ENCODE measurements around the gene GMIP. TPM values are rescaled to one million over a fixed set of nuclear protein-coding genes. Genes with fewer than 3 reads are reported as not detected.

The GMIP gene
- total and polyA plus RNA-seq, 2 of the 13 experiments (the other 11 are each of a cell fraction or from before 2014, with no cell fraction given) = 1.5 to 1.8 TPM

DNA sequence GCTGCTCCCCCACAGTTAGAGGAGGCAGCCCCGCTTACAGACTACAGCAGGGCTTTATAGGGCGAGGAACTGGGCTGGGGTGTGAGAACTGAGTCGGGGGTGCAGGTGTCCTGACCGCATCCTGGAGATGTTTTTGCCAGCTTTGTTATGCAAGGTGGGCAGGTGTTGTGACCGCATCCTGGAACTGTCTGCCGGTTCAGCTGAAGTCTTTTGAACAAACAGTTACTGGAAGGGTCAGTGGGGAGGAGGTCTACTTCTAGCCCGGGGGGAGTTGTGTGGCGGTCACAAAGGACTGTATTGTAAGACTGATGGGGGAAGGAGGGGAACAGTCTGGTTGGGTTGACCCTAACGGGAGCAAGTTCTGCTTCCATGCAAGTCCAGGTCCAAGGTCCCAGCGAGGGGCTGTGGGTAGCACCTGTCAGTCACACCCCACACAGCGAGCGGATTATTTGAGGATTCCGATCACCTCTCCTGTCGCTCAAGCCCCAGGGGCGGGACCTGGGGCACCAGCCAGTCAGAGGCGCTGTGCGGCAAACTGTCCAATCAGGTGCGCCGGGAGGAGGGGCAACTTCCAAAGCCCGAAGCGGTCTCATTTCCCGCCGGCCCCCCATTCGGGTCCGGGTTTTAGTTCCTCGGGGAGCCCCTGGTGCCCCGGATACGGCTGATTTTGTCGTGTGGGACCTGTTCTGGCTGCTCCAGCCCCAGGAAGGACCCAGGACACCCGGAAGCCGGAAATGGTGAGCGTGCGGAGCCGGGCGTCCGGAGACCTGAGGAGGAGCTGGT, 25.0 kb upstream of the GMIP start, which contains the start of gene ZNF101 (continued):
- TF ChIP-seq, protein P1, sequence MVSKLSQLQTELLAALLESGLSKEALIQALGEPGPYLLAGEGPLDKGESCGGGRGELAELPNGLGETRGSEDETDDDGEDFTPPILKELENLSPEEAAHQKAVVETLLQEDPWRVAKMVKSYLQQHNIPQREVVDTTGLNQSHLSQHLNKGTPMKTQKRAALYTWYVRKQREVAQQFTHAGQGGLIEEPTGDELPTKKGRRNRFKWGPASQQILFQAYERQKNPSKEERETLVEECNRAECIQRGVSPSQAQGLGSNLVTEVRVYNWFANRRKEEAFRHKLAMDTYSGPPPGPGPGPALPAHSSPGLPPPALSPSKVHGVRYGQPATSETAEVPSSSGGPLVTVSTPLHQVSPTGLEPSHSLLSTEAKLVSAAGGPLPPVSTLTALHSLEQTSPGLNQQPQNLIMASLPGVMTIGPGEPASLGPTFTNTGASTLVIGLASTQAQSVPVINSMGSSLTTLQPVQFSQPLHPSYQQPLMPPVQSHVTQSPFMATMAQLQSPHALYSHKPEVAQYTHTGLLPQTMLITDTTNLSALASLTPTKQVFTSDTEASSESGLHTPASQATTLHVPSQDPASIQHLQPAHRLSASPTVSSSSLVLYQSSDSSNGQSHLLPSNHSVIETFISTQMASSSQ (IDR thresholded peaks at IDR 0.05; ENCODE audit: low read depth) = peak; percentile 51; the same call in 1 of the 2 replicates
- TF ChIP-seq, protein P1 (CRISPR knock-in tag; IDR thresholded peaks at IDR 0.05; ENCODE audit: borderline replicate concordance) = peak; percentile 66
- TF ChIP-seq, protein P2, sequence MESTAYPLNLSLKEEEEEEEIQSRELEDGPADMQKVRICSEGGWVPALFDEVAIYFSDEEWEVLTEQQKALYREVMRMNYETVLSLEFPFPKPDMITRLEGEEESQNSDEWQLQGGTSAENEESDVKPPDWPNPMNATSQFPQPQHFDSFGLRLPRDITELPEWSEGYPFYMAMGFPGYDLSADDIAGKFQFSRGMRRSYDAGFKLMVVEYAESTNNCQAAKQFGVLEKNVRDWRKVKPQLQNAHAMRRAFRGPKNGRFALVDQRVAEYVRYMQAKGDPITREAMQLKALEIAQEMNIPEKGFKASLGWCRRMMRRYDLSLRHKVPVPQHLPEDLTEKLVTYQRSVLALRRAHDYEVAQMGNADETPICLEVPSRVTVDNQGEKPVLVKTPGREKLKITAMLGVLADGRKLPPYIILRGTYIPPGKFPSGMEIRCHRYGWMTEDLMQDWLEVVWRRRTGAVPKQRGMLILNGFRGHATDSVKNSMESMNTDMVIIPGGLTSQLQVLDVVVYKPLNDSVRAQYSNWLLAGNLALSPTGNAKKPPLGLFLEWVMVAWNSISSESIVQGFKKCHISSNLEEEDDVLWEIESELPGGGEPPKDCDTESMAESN (CRISPR knock-in tag; conservative IDR thresholded peaks at IDR 0.05) = peak; percentile 65; the same call in 1 of the 2 replicates
- TF ChIP-seq ZNF879 (CRISPR knock-in tag; IDR thresholded peaks at IDR 0.05) (no peak), ZNF547 (CRISPR knock-in tag; IDR thresholded peaks at IDR 0.05) (0 out of 2 replicates have a peak, but pooled peaks have one; percentile 36), TEAD3 (CRISPR knock-in tag; optimal IDR thresholded peaks at IDR 0.05; ENCODE audit: borderline replicate concordance) (peak; percentile 41), TCF7 (IDR thresholded peaks at IDR 0.05; ENCODE audit: low read depth) (peak; percentile 61; the same call in 1 of the 2 replicates), KDM2A (CRISPR knock-in tag; IDR thresholded peaks at IDR 0.05; ENCODE audit: borderline replicate concordance, low read depth) (peak; percentile 28; the same call in 1 of the 2 replicates), FOXA3 (CRISPR knock-in tag; IDR thresholded peaks at IDR 0.05) (no peak)
- TF ChIP-seq, protein P3, sequence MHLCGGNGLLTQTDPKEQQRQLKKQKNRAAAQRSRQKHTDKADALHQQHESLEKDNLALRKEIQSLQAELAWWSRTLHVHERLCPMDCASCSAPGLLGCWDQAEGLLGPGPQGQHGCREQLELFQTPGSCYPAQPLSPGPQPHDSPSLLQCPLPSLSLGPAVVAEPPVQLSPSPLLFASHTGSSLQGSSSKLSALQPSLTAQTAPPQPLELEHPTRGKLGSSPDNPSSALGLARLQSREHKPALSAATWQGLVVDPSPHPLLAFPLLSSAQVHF (CRISPR knock-in tag; IDR thresholded peaks at IDR 0.05) = no peak
- TF ChIP-seq, protein P4, sequence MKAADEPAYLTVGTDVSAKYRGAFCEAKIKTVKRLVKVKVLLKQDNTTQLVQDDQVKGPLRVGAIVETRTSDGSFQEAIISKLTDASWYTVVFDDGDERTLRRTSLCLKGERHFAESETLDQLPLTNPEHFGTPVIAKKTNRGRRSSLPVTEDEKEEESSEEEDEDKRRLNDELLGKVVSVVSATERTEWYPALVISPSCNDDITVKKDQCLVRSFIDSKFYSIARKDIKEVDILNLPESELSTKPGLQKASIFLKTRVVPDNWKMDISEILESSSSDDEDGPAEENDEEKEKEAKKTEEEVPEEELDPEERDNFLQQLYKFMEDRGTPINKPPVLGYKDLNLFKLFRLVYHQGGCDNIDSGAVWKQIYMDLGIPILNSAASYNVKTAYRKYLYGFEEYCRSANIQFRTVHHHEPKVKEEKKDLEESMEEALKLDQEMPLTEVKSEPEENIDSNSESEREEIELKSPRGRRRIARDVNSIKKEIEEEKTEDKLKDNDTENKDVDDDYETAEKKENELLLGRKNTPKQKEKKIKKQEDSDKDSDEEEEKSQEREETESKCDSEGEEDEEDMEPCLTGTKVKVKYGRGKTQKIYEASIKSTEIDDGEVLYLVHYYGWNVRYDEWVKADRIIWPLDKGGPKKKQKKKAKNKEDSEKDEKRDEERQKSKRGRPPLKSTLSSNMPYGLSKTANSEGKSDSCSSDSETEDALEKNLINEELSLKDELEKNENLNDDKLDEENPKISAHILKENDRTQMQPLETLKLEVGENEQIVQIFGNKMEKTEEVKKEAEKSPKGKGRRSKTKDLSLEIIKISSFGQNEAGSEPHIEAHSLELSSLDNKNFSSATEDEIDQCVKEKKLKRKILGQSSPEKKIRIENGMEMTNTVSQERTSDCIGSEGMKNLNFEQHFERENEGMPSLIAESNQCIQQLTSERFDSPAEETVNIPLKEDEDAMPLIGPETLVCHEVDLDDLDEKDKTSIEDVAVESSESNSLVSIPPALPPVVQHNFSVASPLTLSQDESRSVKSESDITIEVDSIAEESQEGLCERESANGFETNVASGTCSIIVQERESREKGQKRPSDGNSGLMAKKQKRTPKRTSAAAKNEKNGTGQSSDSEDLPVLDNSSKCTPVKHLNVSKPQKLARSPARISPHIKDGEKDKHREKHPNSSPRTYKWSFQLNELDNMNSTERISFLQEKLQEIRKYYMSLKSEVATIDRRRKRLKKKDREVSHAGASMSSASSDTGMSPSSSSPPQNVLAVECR (CRISPR knock-in tag; IDR thresholded peaks at IDR 0.05; ENCODE audit: borderline replicate concordance) = peak; percentile 77; the same call in 1 of the 2 replicates
- TF ChIP-seq, protein P5, sequence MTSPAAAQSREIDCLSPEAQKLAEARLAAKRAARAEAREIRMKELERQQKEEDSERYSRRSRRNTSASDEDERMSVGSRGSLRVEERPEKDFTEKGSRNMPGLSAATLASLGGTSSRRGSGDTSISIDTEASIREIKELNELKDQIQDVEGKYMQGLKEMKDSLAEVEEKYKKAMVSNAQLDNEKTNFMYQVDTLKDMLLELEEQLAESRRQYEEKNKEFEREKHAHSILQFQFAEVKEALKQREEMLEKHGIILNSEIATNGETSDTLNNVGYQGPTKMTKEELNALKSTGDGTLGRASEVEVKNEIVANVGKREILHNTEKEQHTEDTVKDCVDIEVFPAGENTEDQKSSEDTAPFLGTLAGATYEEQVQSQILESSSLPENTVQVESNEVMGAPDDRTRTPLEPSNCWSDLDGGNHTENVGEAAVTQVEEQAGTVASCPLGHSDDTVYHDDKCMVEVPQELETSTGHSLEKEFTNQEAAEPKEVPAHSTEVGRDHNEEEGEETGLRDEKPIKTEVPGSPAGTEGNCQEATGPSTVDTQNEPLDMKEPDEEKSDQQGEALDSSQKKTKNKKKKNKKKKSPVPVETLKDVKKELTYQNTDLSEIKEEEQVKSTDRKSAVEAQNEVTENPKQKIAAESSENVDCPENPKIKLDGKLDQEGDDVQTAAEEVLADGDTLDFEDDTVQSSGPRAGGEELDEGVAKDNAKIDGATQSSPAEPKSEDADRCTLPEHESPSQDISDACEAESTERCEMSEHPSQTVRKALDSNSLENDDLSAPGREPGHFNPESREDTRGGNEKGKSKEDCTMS (CRISPR knock-in tag; conservative IDR thresholded peaks at IDR 0.05) = no peak

Data from HepG2 (cell line).